OCI-LY7 (cell line): ENCODE measurements around the gene INPP5A.

Experiments used
- CTCF ChIP-seq: fragments of 200-600 bp; sonication (generic); conservative IDR thresholded peaks from 2 replicates; pipeline ENCODE4 v1.5.1; 2014; ENCODE audit warnings: mild to moderate bottlenecking, antibody characterized with exemption, low read length, moderate library complexity, mixed read lengths
- EZH2phosphoT487 ChIP-seq: fragments of 200-600 bp; sonication (generic); IDR thresholded peaks from 2 replicates; pipeline ENCODE4 v1.6.1; 2018; ENCODE audit warnings: low read depth, borderline replicate concordance, mild to moderate bottlenecking, mixed run types, antibody characterized with exemption, low read length, moderate library complexity, mixed read lengths

GRCh38 chr10:132644527-132645246 is 107.1 kb downstream of the INPP5A start:
- TF ChIP-seq CTCF: no peak
- no peak for TF ChIP-seq EZH2phosphoT487
